VCaP (cell line): Measurements from ENCODE around the gene CTNNA1.

Experiments used
- H3K27ac ChIP-seq: fragments of 450-650 bp; 2 replicates; pipeline ENCODE4 v1.5.1; 2017
- TF ChIP-seq, protein P1 (sequence below): fragments of 450-650 bp; conservative IDR thresholded peaks from 2 replicates; pipeline ENCODE4 v1.5.1; 2017; ENCODE audit warnings: mild to moderate bottlenecking, moderate library complexity

The CTNNA1 gene

DNA sequence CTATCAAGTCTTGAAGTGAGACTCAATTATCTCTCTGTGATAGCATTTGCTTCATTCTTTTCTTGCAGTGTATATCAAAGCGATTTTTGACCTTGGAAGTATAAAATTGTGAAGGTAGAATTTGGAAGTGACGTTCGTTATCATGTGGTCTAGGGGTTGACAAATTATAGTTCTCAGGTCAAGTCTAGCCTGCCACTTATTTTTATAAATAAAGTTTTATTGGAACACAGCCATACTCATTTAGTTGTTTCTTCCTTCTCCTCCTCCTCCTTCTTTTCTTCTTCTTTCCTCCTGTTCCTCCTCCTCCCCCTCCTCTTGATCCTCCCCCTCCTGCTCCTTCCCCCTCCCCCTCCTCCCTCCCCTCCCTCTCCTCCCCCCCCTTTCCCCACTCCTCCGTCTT, 83.9 kb downstream of the CTNNA1 start:
- no peak overlapping the region for H3K27ac ChIP-seq

DNA sequence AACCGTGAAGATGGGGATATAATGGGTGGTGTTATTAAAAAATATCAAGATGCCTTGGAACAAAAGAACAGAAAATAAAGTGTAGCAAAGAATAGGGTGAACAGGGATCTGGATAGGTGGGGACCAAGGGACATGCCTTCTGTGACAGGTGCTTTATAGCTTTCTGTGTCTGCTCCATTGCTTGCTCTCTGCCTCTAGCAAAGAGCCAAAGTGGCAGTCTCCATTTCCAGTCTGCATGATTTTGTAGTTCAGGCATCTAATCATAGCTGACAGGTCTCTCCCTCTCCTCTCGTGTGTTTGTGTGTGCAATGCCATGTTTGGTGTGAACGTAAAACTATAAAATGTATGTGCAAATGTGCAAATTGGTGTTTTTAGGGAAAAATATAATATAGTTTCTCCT, 86.9 kb downstream of the CTNNA1 start:
- TF ChIP-seq, protein P1, sequence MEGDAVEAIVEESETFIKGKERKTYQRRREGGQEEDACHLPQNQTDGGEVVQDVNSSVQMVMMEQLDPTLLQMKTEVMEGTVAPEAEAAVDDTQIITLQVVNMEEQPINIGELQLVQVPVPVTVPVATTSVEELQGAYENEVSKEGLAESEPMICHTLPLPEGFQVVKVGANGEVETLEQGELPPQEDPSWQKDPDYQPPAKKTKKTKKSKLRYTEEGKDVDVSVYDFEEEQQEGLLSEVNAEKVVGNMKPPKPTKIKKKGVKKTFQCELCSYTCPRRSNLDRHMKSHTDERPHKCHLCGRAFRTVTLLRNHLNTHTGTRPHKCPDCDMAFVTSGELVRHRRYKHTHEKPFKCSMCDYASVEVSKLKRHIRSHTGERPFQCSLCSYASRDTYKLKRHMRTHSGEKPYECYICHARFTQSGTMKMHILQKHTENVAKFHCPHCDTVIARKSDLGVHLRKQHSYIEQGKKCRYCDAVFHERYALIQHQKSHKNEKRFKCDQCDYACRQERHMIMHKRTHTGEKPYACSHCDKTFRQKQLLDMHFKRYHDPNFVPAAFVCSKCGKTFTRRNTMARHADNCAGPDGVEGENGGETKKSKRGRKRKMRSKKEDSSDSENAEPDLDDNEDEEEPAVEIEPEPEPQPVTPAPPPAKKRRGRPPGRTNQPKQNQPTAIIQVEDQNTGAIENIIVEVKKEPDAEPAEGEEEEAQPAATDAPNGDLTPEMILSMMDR, result no peak
- H3K27ac ChIP-seq, result no peak overlapping the region

More for the DNA sequence above, 83.9 kb downstream of the CTNNA1 start:
- TF ChIP-seq, protein P1, result no peak

DNA sequence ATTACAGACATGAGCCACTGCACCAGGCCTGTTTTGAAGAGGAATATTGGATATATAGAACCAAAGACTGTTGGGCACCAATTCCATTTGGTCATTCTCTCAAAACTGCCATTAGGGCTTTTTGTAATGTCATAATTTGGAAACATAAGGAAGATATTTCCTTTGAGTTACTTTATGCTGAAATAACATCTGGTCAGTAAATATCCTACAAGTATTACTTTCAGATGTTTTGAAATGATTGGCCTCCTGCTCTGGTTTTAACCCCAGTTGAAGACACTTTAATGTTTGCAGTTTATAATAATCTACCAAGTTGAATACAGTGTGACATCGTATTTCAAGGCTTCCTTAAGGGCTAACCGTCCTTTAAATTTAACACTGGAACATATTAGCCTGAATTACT, 88.3 kb downstream of the CTNNA1 start:
- H3K27ac ChIP-seq, result no peak overlapping the region
- TF ChIP-seq, protein P1, result no peak

DNA sequence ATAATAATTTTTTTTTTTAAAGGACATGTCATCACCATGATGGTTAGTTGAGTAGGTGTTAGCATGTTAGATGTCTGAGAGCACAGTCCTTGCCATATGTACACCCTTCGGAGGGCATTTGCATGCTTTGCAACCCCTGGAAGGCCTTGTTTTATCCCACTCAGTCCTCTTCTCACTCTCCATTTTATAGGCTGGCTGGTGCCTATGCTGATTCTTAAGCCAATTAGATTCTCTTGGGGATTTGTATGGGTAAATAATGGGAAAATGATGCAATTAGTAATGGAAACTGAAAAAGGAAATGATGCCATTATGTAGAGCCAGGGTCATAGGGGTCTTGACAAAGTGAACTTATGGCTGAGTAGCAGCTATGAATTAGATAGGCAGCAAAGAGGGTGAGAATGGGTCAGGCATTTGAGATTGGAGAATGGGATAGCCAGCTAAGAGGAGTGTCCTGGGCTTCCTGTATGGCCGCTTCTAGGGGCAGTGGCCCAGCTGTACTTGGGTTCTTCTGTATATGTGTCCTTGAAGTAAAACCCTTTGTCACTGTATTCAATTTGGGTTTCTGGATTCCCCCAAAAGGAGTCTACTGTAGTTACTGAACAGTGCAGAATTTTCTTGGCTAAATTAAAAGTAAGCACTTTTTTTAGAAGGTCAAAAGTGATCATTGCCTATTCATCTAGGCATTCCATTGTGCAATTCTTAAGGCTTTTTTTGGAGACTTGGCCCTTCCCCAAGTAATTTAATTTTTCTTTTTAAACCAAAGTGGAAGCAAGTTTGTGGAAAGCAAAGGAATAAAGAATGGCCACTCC, 90.3 kb downstream of the CTNNA1 start:
- H3K27ac ChIP-seq, result no peak overlapping the region
- TF ChIP-seq, protein P1, result no peak

DNA sequence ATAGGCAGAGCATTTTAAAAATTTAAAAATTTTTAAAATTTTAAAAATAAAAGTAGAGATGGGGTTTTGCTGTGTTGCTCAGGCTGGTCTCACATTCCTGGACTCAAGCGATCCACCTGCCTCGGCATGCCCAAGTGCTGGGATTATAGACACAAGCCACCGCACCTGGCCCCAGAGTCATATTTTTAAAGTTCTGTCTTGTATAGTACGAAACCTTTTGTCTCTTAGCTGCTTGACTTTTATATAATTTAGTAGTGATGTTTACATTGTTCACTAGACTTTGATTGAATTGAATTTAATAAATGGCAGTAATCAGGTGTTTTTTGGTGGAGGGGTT, 90.9 kb downstream of the CTNNA1 start:
- TF ChIP-seq, protein P1, result no peak
- H3K27ac ChIP-seq, result no peak overlapping the region

DNA sequence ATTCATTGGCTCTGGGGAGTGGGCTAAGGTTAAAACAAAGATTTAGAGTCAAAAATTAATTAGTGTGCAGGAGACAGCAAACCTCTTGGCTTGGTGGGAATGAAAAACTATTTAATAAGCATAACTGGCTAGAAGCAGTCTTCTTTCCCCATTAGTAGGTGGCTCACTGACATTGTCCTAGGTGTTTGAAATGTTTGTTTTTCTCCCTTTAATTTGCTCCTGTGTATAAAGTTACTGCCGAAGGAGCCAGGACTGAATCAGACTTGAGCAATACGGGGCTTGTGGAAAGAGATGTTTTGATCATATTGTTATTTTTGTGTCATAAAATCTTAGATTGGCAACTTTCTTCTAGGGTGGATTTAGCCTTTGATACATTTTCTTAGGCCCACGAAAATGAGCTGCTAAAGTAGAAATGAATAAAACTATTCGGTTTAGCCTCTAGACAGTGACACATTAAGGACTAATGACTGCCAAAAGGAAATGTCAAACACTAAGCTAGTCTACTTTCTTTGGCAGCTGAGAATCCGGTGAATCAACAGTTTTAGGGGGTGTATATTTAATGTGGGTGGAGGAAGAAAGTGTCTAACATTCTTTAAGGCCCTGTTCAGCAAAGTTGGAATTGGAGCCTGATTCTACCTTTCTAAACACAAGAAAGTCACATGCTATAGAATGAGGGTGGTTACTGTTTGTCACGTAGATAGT, 91.7 kb downstream of the CTNNA1 start:
- no peak overlapping the region for H3K27ac ChIP-seq
- TF ChIP-seq, protein P1, result no peak

DNA sequence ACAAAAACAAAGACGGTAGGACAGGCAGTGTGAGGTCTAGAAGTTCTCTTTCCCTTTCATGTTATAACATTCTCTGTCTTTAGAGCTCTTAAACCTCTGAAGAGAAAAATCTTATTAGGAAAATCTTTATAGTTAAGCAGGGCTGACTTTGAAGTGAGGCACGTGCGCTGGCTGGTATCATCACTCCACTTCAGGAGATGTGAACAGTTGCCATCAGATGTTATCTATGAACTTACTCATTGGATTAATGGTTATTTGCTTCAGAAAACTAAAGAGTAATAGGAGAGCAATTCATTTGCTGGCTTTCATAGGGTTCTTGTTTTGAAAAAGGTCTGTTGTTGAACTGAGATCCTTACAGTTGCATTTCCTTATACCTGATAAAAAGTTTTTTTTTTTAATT, 96.2 kb downstream of the CTNNA1 start:
- TF ChIP-seq, protein P1, result no peak

More for the DNA sequence above, 96.2 kb downstream of the CTNNA1 start:
- peak overlapping the region; percentile 53 for H3K27ac ChIP-seq
